ENCODE measurements around the gene EXT2. TPM values are rescaled to one million over a fixed set of nuclear protein-coding genes. Genes with fewer than 3 reads are reported as not detected.

EXT2 gene
- total and polyA plus RNA-seq, 2 donors from 2014 or later, result 29.8 to 54.1 TPM

DNA sequence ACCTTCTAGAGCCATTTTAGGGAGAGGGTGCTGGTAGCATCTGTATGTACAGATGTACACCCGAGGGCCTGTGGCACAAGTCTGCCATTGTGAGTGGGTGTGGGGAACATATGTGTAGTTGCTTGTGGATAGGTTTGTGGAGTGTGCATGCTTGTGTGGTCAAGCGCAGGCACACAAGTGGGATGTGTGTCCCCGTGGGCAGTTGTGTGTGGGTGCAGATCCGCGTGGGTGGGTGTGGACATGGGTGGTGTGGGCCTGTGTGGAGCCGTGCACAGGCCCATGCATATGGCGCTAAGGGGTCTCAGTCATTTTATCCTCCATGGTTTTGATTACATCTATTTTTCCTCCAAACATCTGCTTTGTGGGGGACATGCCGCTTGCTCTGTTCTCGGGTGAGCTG lies 185.7 kb downstream of the EXT2 start:
- intact Hi-C loops (cut with DNase I), result no loop called here
- no peak for FAIRE-seq

DNA sequence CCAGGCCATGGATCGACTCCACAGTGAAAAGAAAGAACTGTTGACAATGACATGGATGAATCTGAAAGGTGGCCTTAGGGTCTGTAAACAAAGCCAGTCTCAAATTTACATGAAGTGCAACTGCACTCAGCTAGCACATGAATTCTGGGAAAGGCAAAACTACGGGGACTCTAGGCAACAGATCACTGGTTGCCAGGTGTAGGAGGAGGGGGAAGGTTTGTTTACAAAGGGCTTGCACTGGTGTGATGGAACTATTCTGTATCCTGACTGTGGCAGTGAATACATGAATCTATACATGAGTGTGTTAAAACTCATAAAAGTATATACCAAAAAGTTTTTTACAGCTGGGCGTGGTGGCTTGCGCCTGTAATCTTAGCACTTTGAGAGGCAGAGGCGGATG lies 187.1 kb downstream of the EXT2 start:
- H3K9ac ChIP-seq (ENCODE audit: low read length in 3 of 3), result no peak overlapping the region
- no peaks in the 10 kb centered on the region for H3K4me1 ChIP-seq (ENCODE audit: control insufficient read depth in 2 of 3, insufficient read depth in 2 of 3, low read depth in 1 of 3, low read length in 3 of 3)
- no peak overlapping the region for H3K4me3 ChIP-seq (ENCODE audit: low read length in 3 of 3)
- H3K9me3 ChIP-seq (ENCODE audit: control insufficient read depth in 2 of 3, insufficient read depth in 1 of 3, low read length in 3 of 3), result no peaks in the 10 kb centered on the region
- no peak for FAIRE-seq
- DNase-seq, result peak in 1 of 5 donors; percentile 49
- H3K36me3 ChIP-seq (ENCODE audit: control insufficient read depth in 2 of 3, insufficient read depth in 3 of 3, low read length in 3 of 3), result no peaks in the 10 kb centered on the region
- TF ChIP-seq, protein P1, sequence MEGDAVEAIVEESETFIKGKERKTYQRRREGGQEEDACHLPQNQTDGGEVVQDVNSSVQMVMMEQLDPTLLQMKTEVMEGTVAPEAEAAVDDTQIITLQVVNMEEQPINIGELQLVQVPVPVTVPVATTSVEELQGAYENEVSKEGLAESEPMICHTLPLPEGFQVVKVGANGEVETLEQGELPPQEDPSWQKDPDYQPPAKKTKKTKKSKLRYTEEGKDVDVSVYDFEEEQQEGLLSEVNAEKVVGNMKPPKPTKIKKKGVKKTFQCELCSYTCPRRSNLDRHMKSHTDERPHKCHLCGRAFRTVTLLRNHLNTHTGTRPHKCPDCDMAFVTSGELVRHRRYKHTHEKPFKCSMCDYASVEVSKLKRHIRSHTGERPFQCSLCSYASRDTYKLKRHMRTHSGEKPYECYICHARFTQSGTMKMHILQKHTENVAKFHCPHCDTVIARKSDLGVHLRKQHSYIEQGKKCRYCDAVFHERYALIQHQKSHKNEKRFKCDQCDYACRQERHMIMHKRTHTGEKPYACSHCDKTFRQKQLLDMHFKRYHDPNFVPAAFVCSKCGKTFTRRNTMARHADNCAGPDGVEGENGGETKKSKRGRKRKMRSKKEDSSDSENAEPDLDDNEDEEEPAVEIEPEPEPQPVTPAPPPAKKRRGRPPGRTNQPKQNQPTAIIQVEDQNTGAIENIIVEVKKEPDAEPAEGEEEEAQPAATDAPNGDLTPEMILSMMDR (IDR thresholded peaks at IDR 0.05; ENCODE audit: borderline replicate concordance, extremely low read depth, insufficient read depth), result no peak
- intact Hi-C loops (cut with DNase I), result no loop called here
- no peaks in the 10 kb centered on the region for H3K27me3 ChIP-seq (ENCODE audit: control insufficient read depth, insufficient read depth, low read length)
- no peak overlapping the region for H3K27ac ChIP-seq (ENCODE audit: low read depth in 2 of 2, low read length in 2 of 2)

More for the DNA sequence above, 185.7 kb downstream of the EXT2 start:
- no peak overlapping the region for H3K9ac ChIP-seq (ENCODE audit: low read length in 3 of 3)
- TF ChIP-seq, protein P1 (IDR thresholded peaks at IDR 0.05; ENCODE audit: borderline replicate concordance, extremely low read depth, insufficient read depth), result no peak
- no peaks in the 10 kb centered on the region for H3K36me3 ChIP-seq (ENCODE audit: control insufficient read depth in 2 of 3, insufficient read depth in 3 of 3, low read length in 3 of 3)
- no peaks in the 10 kb centered on the region for H3K27me3 ChIP-seq (ENCODE audit: control insufficient read depth, insufficient read depth, low read length)
- H3K4me3 ChIP-seq (ENCODE audit: low read length in 3 of 3), result no peak overlapping the region
- H3K4me1 ChIP-seq (ENCODE audit: control insufficient read depth in 2 of 3, insufficient read depth in 2 of 3, low read depth in 1 of 3, low read length in 3 of 3), result no peaks in the 10 kb centered on the region
- no peak for DNase-seq
- no peak overlapping the region for H3K27ac ChIP-seq (ENCODE audit: low read depth in 2 of 2, low read length in 2 of 2)
- no peaks in the 10 kb centered on the region for H3K9me3 ChIP-seq (ENCODE audit: control insufficient read depth in 2 of 3, insufficient read depth in 1 of 3, low read length in 3 of 3)

DNA sequence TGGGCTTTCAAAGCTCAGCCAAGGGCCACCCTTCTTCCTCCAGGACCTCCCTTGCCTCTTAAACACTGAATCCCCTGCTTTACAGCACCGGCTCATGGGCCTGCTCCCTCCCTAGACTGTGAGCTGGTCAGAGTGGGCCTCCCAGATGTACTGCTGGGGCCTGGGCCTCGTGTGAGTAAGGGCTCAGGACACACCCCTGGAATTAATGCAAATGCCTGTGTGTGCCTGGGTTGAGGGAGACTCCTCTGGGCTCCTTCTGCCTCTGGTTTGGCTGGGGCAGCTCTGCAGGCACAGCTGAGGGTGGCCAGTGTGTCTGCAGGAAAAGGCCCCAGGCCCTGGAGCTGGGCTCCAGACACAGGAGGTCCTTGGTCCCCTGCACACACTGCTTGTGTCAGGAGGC lies 190.3 kb downstream of the EXT2 start:
- H3K9ac ChIP-seq (ENCODE audit: low read length in 3 of 3), result no peak overlapping the region
- H3K4me1 ChIP-seq (ENCODE audit: control insufficient read depth in 2 of 3, insufficient read depth in 2 of 3, low read depth in 1 of 3, low read length in 3 of 3), result no peaks in the 10 kb centered on the region
- H3K27ac ChIP-seq (ENCODE audit: low read depth in 2 of 2, low read length in 2 of 2), result no peak overlapping the region
- FAIRE-seq, result no peak
- no peaks in the 10 kb centered on the region for H3K36me3 ChIP-seq (ENCODE audit: control insufficient read depth in 2 of 3, insufficient read depth in 3 of 3, low read length in 3 of 3)
- H3K4me3 ChIP-seq (ENCODE audit: low read length in 3 of 3), result no peak overlapping the region
- DNase-seq, result no peak
- intact Hi-C loops (cut with DNase I), result loop anchor here (5.0 kb wide), 1 partner anchor 252 kb away; no protein-coding TSS in a partner anchor
- no peaks in the 10 kb centered on the region for H3K27me3 ChIP-seq (ENCODE audit: control insufficient read depth, insufficient read depth, low read length)
- no peaks in the 10 kb centered on the region for H3K9me3 ChIP-seq (ENCODE audit: control insufficient read depth in 2 of 3, insufficient read depth in 1 of 3, low read length in 3 of 3)
- TF ChIP-seq, protein P1 (IDR thresholded peaks at IDR 0.05; ENCODE audit: borderline replicate concordance, extremely low read depth, insufficient read depth), result no peak

Measured in kidney (tissue), 14 donors.